Heart left ventricle (tissue), 16 donors: Measurements from ENCODE around the gene FATE1. TPM values are rescaled to one million over a fixed set of nuclear protein-coding genes. Genes with fewer than 3 reads are reported as not detected.

ENCODE experiments used
- ATAC-seq, 4 donors: fragments of 200-7000 bp; cut with Tn5 transposase; one replicate each; pipeline ENCODE4 v1.9.1; 2020 to 2022; ENCODE audit warnings: moderate library complexity in 4 of 4, mild to moderate bottlenecking in 3 of 4, moderate number of reproducible peaks in 1 of 4
- DNase-seq, 5 donors: peaks; one replicate each; pipeline ENCODE4 v3.0.0-alpha.2; 2020
- H3K27ac ChIP-seq, 12 donors: fragments of 200-600 bp; sonication (generic) in 4 of 12; one replicate each; pipeline versions ENCODE4 v1.5.0 to v1.8.0; 2016 to 2022; ENCODE audit warnings: mild to moderate bottlenecking in 2 of 12
- H3K27me3 ChIP-seq, 9 donors: fragments of 200-600 bp; sonication (generic) in 2 of 9; one replicate each; pipeline versions ENCODE4 v1.5.1 to v1.8.0; 2016 to 2022; ENCODE audit warnings: mild to moderate bottlenecking in 3 of 9
- H3K36me3 ChIP-seq, 9 donors: fragments of 200-600 bp; sonication (generic) in 2 of 9; one replicate each; pipeline versions ENCODE4 v1.5.0 to v1.8.0; 2018 to 2022; ENCODE audit warnings: mild to moderate bottlenecking in 2 of 9
- H3K4me1 ChIP-seq, 12 donors: fragments of 200-600 bp; sonication (generic) in 4 of 12; one replicate each; pipeline versions ENCODE4 v1.5.0 to v1.8.0; 2016 to 2022; ENCODE audit warnings: mild to moderate bottlenecking in 3 of 12
- H3K4me3 ChIP-seq, 12 donors: fragments of 200-600 bp; sonication (generic) in 4 of 12; one replicate each; pipeline versions ENCODE4 v1.5.0 to v1.8.0; 2017 to 2022; ENCODE audit warnings: mild to moderate bottlenecking in 9 of 12, moderate library complexity in 4 of 12
- H3K9me3 ChIP-seq, 12 donors: fragments of 200-600 bp; sonication (generic) in 4 of 12; one replicate each; pipeline versions ENCODE4 v1.5.0 to v1.8.0; 2016 to 2022; ENCODE audit warnings: mild to moderate bottlenecking in 1 of 12
- POLR2A ChIP-seq, 2 donors: fragments of 450-650 bp; IDR thresholded peaks; one replicate each; pipeline ENCODE4 v1.6.1; 2017; ENCODE audit warnings: antibody characterized with exemption in 2 of 2, mild to moderate bottlenecking in 2 of 2, moderate library complexity in 2 of 2
- WGBS, 4 donors: extraction: QIAGEN DNeasy Blood & Tissue Kit in 2 of 4; methylation state at CpG; one replicate each; pipeline versions ENCODE4 v1.1.5 to v1.1.7; 2013 to 2018; 5-methylcytosine and 5-hydroxymethylcytosine counted together
- intact Hi-C, 10 donors: fragments of 100-400 bp; cut with DNase I; formaldehyde crosslinking; loops; one replicate each; pipeline versions ENCODE4 v1.11.1 to v1.14.2; 2022
- polyA plus RNA-seq, 2 donors: library from polyadenylated mRNA; stranded (reverse); fragments of 200-250 nt; gene quantifications; one replicate each; pipeline ENCODE4 v1.2.3, GENCODE V29; 2013
- total RNA-seq, 9 donors: library from RNA; depleted of rRNA in 2 of 9; stranded (reverse); fragments of >200 nt in 2 of 9; fragmentation: NEBNext Ultra II Directional in 3 of 9; extraction: Animal tissue kit (Norgen Biotek cat#: 25700) in 3 of 9; gene quantifications; one replicate each; pipeline versions ENCODE4 v1.1.0 to v1.2.4, GENCODE V29; 2016 to 2023
- TF ChIP-seq, protein P1 (sequence below), 12 donors: fragments of 200-600 bp; sonication (generic) in 4 of 12; IDR thresholded peaks; one replicate each; pipeline versions ENCODE4 v1.5.0 to v1.8.0; 2018 to 2022; ENCODE audit warnings: antibody characterized with exemption in 12 of 12, mild to moderate bottlenecking in 5 of 12
- donor health status: ischemic (EF 13 %, LVEDD 7.1; RV severe dilation, severe dysfunction).
- donor health status: healthy with polysubstance abuse.
- donor health status: DM: no; HTN: yes; CAD: no.
- donor health status: DM: no; HTN: no; CAD: no.
- donor health status: ischemic (EF 25% LVEDD 6.9; RV normal size, moderate dysfunction).
- donor health status: ischemic (EF 25% LVEDD 5.7; RV mildly dilated, moderate dysfunction).
- donor health status: healthy.
- donor health status: DM: yes; HTN: yes; CAD: no.
- donor health status: ischemic (EF 35%, LVEDD 5.7; RV mildly dilated, moderate dysfunction).
- donor health status: nonischemic (EF 11% LVEDD 7.7; RV severe dilation, severe dysfunction).
- donor health status: DM: yes; HTN: yes; CAD: no.
- donor health status: PGD.
- donor health status: ischemic (EF 29% LVEDD 5.4; RV normal size, mild dysfunction).
- donor health status: nonischemic (EF 23%, LVEDD 6.1; RV moderate dilation, normal function).

Gene FATE1
- total and polyA plus RNA-seq, 11 donors: 0.27 to 1.1 (median 0.42) TPM; not detected in 4

DNA sequence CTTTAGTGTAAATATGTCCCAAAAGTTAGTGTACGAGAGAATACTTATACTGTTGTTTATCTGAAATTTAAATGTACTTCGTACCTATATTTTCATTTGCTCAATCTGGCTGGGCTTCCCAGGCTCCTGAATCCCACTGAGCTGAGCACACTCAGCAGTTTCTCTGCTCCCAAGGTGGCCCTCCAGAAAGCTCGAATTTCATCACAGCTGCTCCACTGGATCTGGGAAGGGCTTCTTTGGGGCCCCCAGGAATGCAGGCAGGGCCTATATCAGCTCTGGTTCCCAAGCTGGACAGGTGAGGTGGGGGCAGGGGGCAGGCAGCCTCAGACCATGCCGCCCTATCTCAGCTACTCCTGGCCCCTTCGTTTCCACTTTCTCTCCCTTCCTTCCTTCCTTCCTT lies 1.5 kb upstream of the FATE1 start:
- H3K27ac ChIP-seq: no peak overlapping the region
- no peak for TF ChIP-seq POLR2A (IDR thresholded peaks at IDR 0.05)
- TF ChIP-seq, protein P1, sequence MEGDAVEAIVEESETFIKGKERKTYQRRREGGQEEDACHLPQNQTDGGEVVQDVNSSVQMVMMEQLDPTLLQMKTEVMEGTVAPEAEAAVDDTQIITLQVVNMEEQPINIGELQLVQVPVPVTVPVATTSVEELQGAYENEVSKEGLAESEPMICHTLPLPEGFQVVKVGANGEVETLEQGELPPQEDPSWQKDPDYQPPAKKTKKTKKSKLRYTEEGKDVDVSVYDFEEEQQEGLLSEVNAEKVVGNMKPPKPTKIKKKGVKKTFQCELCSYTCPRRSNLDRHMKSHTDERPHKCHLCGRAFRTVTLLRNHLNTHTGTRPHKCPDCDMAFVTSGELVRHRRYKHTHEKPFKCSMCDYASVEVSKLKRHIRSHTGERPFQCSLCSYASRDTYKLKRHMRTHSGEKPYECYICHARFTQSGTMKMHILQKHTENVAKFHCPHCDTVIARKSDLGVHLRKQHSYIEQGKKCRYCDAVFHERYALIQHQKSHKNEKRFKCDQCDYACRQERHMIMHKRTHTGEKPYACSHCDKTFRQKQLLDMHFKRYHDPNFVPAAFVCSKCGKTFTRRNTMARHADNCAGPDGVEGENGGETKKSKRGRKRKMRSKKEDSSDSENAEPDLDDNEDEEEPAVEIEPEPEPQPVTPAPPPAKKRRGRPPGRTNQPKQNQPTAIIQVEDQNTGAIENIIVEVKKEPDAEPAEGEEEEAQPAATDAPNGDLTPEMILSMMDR (IDR thresholded peaks at IDR 0.05): no peak
- intact Hi-C loops: no loop called here
- peaks cover 0 to 10% (median 0%) of the 10 kb centered on the region in 12 donors for H3K4me1 ChIP-seq
- WGBS, 4 donors: 64 to 70% (median 66%) methylated on average over 5 of the region's 5 CpGs
- H3K9me3 ChIP-seq: no peaks in the 10 kb centered on the region
- no peak overlapping the region for H3K4me3 ChIP-seq
- DNase-seq (no peak), ATAC-seq (no peak)
- peaks cover 0 to 4% (median 0%) of the 10 kb centered on the region in 9 donors for H3K27me3 ChIP-seq
- no peaks in the 10 kb centered on the region for H3K36me3 ChIP-seq

- 47 to 61% (median 56%) methylated on average over 20 to 24 of the region's 24 CpGs for WGBS, 4 donors
- intact Hi-C loops: loop anchor here in 3 of 10 donors (5.0 kb wide), 2 partner anchors 215 to 570 kb away; no protein-coding TSS in a partner anchor
- ATAC-seq: peak in 3 of 4 donors; percentile 54 to 77 (median 55)
- Histone ChIP-seq H3K4me3 (no peak overlapping the region), H3K27me3 (peaks cover 0 to 2% (median 0%) of the 10 kb centered on the region in 9 donors), H3K36me3 (no peaks in the 10 kb centered on the region), H3K27ac (peak overlapping the region in 6 of 12 donors; percentile 25 to 69 (median 52)), H3K4me1 (peaks cover 0 to 26% (median 2%) of the 10 kb centered on the region in 12 donors), H3K9me3 (no peaks in the 10 kb centered on the region)
- TF ChIP-seq, protein P1 (IDR thresholded peaks at IDR 0.05): peak in 10 of 12 donors; percentile 23 to 47 (median 36)
- TF ChIP-seq POLR2A (IDR thresholded peaks at IDR 0.05): no peak
- peak in 3 of 5 donors; percentile 21 to 68 (median 46) for DNase-seq
Observed at GRCh38 chrX:151722241-151722846, 6.5 kb downstream of the FATE1 start.

DNA sequence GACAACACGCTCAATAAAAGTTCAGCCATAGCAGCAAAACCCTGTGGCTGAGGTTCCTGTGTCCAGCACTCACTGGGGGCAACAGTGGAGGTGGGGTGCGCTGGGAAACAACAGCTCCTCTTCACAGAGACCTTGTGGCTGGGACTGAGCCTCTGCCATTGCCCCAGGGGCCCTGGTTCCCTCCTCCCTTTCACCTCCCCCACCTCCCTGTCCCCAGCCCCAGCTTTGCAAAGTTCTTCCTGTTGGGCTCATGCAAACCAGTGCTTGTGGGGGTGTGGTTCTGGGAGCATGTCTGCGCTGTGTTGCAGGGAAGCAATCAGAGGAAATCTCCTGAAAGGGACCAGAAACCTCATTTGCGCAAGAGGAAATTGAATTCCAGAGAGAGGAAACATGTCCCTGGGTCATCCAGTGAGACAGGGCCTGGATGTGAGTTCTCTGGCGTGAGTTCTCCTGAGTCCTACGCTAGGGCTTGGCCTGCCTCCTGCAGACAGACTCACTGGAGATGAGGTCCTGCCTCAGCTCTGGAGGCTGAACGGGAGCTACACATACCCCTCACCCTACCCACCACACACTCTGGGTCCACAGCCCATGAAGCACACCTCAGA lies 7.4 kb downstream of the FATE1 start:
- Histone ChIP-seq H3K36me3 (no peaks in the 10 kb centered on the region), H3K4me3 (no peak overlapping the region), H3K27ac (peak overlapping the region in 7 of 12 donors; percentile 42 to 75 (median 60)), H3K27me3 (peaks cover 0 to 2% (median 0%) of the 10 kb centered on the region in 9 donors), H3K9me3 (no peaks in the 10 kb centered on the region), H3K4me1 (peaks cover 0 to 26% (median 2%) of the 10 kb centered on the region in 12 donors)
- ATAC-seq (peak in 3 of 4 donors; percentile 43 to 88 (median 44)), DNase-seq (peak in 2 of 5 donors; percentile 35 to 36)
- 35 to 64% (median 55%) methylated on average over 7 of the region's 7 CpGs for WGBS, 4 donors
- TF ChIP-seq POLR2A (IDR thresholded peaks at IDR 0.05): no peak
- intact Hi-C loops: loop anchor here in 3 of 10 donors (5.0 kb wide), 2 partner anchors 216 to 571 kb away; no protein-coding TSS in a partner anchor

DNA sequence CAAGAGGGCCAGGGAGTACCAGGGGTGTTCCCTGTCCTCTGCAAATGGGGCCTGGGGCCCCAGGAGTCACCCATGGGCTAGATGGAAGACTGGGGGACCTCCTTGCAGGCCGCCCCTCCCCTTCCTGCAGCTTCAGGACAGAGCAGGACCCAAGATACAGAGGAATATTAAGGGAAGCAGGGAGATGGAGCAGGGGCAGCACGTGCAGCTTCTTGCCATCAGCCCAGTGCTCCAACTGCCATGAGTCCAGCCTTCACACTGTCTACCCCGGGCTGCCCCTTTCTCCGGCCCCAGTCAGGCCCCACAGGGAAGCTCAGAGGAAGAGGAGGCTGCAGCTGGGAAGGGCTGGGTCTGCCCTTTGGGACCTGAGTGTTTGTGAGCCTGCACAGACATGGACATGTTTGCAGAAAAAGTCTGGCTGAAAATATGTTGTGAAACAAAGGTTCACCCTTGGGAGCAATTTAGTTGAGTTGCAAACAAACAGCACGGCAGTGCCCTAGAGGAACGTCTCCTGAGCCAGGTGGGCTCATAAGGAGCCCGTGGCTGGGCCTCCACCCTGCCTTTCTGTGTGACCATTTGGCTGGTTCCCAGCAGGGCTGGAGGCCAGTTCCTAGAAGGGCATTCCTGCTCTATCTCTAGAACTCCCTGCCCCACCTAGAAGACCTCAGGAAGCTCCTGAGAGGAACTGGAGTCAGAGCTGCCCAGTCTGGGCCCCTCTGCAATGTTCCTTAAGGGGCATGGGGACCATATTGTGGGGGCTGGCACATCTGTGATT lies 8.9 kb downstream of the FATE1 start:
- peaks cover 0 to 26% (median 2%) of the 10 kb centered on the region in 12 donors for H3K4me1 ChIP-seq
- DNase-seq (peak in 1 of 5 donors; percentile 22), ATAC-seq (peak in 1 of 4 donors; percentile 29)
- TF ChIP-seq, protein P1 (IDR thresholded peaks at IDR 0.05): no peak
- no peak for TF ChIP-seq POLR2A (IDR thresholded peaks at IDR 0.05)
- WGBS, 4 donors: 37 to 43% (median 40%) methylated on average over 7 of the region's 7 CpGs
- H3K27ac ChIP-seq: peak overlapping the region in 5 of 12 donors; percentile 42 to 75 (median 68)
- no peak overlapping the region for H3K4me3 ChIP-seq
- no peaks in the 10 kb centered on the region for H3K36me3 ChIP-seq
- H3K9me3 ChIP-seq: no peaks in the 10 kb centered on the region
- intact Hi-C loops: loop anchor here in 3 of 10 donors (5.0 kb wide), 2 partner anchors 217 to 572 kb away; no protein-coding TSS in a partner anchor
- H3K27me3 ChIP-seq: peaks cover 0 to 2% (median 0%) of the 10 kb centered on the region in 9 donors
